HG03025 (cell line): ENCODE data around the gene CAMSAP2.
"Not testable (repeated sequence)": the region's sequence is repeated elsewhere in the genome, so short reads cannot be mapped to it uniquely, and the experiment has no call there.

ENCODE experiments used
- ATAC-seq: cut with Tn5 transposase; IDR thresholded peaks from one replicate; pipeline ENCODE4 v1.9.1; 2021; ENCODE audit warnings: mild to moderate bottlenecking, moderate library complexity; ENCODE audit not compliant: unreplicated experiment, low FRiP score

Gene CAMSAP2

GRCh38 chr1:200737647-200738291, 924 bp upstream of the CAMSAP2 start:
- ATAC-seq, result no peak

DNA sequence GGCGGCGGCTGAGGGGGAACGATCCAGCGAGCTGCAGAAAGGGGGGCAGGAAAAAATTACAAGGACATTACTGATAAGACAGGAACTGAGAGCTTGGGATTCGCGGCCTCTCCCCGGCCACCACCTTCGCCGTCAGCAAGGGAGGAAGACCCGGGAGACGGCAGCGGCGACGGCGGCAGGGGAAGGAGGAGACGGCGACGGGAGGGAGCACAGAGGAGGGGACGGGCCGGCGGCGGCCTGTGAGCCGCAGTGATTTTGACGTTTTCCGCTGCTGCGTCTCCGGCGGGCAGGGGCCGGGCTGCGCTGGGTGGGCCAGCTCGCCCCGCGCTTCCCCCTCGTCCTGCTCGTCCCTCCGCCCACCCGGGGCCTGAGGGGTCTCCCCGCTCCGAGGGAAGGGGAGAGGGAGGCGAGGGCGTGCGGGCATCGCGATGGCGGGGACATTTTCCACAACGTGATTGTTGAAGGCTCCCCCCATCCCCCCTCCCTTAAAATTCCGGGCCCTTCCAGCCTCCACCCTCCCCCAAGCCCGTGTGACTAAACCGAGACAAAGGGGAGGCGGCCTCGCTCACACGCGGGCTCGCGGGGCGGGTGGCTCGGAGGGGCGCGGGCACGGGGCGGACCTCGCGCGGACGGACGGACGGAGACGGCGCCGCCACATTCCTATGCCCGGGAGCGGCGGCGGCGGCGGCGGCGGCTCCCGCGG, 407 bp downstream of the CAMSAP2 start:
- peak; percentile 58 for ATAC-seq

DNA sequence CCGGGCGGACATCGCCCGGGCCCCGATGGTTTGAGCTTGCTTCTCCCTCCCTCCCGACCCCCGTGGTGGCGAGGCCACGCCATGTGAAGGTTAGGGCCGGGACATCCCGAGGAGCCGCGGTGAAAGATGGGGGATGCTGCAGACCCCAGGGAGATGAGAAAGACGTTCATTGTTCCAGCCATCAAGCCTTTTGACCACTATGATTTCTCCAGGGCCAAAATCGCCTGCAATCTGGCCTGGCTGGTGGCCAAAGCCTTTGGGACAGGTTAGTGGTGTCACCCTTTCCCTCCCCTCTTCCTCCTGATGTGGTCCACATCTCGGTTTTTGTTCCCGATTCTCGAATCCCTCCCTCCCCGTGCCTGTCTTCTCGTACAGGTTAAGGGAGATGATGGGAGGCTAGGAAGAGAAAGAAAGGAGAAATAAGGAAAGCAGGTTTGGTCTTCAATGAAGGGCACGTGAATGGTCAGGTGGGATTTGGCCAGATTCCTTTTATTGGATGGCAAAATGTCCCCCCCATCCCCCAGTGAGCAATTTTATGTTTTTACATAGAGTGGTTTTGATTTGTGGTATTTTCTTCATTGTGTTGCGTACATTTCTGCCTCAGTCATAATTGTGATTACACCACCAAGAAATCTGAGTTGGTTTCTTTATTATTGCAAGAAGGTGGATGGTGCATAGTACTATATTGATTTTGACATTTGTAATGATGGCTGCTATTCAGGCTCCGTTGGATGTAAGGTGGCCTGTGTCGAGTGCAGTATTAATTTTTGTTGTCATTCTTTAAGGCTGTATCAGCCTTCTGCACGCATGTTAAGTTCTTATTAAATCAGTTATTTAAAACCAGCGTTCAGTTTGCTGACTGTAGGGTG, 1.2 kb downstream of the CAMSAP2 start:
- no peak for ATAC-seq

GRCh38 chr1:200740571-200741208, 2.0 kb downstream of the CAMSAP2 start:
- ATAC-seq, result no peak

DNA sequence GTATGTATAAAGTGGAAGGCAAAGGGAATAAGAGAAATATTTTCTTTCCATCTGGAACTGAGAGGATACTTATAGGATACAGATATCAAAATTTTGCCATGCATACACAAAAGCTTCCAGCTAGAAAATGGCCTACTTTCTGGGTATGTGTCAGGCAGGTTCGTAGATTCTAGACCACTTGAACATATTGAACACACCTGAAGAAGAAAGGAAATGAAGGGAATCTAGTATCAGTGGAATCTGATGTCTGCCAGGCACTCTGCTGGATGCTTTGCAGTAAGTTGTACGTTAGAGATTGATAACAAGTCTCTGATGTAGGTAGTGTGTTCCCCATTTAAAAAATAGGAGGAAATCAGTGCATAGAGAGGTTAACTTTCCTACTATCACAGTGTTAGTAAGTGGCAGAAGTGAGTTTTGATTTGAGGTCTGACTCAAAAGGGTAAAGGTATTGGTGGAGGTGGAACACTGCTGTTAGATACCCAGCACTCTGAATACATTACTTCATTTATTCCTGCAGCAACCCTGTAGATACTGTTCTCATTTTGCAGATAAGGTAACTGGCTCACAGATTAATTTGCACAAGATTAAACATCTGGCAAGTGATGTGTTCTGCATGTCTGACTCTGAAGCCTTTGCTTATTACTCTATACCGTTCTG, 3.0 kb downstream of the CAMSAP2 start:
- ATAC-seq, result no peak

GRCh38 chr1:200744143-200744542, 5.5 kb downstream of the CAMSAP2 start:
- no peak for ATAC-seq

DNA sequence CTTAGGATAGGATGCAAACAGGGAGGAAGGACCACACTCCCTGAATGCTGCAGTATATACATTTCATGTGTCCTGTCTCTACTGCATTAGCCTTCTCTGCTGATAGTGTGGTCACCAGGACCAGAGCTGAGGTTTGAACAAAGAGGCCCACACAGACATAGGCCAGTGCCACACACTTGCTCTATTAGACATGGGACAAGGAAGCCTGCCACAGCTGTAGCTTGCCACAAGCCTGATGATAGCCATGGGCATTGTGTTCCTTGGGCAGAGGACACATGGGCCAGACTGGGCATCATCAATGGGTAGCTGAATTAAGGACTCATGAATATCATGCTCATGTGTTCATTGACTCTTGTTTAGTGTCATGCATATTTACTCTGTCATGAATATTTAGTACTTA, 10.4 kb downstream of the CAMSAP2 start:
- ATAC-seq, result no peak

DNA sequence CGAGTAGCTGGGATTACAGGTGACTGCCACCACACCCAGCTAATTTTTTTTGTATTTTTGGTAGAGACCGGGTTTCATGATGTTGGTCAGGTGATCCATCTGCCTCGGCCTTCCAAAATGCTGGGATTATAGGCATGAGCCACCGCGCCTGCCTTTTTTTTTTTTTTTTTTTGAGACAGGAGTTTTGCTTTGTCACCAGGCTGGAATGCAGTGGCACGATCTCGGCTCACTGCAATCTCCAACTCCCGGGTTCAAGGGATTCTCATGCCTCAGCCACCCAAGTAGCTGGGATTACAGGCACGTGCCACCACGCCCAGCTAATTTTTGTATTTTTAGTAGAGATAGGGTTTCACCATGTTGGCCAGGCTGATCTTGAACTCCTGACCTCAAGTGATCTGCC, 12.1 kb downstream of the CAMSAP2 start:
- not testable (repeated sequence) for ATAC-seq

GRCh38 chr1:200751717-200752116, 13.0 kb downstream of the CAMSAP2 start:
- no peak for ATAC-seq

DNA sequence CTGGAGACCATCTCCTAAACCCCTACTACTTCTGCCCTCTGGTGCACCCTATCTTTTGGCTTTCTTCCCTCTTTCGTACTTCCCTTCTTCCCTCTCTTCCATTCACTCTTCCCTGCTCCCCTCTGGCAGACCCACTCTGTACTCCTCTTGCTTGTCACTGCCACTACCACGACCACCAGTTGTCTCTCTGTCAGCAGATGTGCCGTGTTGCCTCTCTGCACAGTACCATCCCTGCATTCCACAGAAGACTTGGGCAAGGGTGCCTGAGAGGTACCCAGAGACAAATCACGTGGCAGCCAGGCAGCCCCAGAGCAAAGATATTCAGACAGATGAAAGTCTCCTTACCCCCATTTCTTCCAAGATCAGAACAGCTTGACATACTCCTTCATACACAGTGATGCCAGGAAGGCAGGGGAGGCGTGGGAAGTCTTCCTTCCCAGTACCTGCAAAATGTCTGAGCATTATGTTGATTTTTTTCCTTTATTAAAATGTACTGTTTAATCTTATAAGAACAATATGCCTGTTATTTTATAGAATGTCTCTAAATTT, 15.0 kb downstream of the CAMSAP2 start:
- no peak for ATAC-seq

DNA sequence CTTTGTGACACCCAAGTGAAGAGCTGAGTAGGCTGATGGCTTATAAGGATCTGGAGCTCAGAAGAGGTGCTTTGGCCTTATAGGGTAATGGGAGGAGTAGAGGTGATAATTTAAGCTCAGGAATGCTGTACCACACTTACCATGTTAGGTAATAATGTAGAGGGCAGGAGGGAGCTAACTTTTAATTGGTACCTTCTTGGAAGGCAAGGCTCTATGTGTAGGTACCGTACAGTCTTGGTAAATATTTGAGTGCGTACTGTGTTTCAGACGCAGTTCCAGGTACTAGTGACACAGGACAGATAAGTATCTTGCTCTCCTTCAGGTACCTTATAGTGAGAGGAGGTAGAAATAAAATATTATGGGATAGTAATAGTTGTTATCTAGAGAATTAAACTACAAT, 16.8 kb downstream of the CAMSAP2 start:
- no peak for ATAC-seq

DNA sequence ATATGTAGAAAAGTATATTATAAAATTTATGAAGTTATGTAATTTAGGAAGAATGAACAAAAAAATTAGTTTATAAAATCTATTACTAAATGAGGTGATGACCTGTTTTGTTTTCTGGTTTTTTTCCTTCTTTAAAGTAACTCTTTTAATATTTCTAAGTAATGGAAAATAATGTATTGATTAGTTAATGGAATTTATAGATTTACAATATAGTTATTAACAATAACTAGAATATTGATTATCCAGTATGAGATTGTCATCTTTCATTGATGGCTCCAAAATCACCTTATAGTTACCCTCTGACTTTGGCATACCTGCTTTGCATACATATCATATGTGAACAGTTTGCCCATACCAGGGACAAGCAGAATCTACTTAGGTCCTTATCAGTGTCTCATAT, 23.4 kb downstream of the CAMSAP2 start:
- ATAC-seq, result no peak

DNA sequence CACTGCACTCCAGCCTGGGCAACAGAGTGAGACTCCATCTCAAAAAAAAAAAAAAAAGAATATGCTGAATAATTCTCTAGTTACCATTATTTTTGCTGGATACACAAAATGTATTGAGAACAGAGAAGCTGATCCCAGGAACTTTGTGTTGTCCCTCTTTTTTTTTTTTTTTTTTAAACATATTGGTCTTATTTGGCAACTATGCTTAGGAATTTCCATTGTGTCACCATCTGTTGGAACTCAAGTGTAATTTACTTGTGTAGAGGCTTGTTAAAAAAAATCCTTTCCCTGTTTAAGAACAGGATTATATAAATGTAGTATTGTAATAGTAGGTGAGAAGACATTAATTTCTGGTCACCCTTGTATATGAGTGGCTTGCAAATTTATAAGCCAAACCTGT, 28.6 kb downstream of the CAMSAP2 start:
- no peak for ATAC-seq

DNA sequence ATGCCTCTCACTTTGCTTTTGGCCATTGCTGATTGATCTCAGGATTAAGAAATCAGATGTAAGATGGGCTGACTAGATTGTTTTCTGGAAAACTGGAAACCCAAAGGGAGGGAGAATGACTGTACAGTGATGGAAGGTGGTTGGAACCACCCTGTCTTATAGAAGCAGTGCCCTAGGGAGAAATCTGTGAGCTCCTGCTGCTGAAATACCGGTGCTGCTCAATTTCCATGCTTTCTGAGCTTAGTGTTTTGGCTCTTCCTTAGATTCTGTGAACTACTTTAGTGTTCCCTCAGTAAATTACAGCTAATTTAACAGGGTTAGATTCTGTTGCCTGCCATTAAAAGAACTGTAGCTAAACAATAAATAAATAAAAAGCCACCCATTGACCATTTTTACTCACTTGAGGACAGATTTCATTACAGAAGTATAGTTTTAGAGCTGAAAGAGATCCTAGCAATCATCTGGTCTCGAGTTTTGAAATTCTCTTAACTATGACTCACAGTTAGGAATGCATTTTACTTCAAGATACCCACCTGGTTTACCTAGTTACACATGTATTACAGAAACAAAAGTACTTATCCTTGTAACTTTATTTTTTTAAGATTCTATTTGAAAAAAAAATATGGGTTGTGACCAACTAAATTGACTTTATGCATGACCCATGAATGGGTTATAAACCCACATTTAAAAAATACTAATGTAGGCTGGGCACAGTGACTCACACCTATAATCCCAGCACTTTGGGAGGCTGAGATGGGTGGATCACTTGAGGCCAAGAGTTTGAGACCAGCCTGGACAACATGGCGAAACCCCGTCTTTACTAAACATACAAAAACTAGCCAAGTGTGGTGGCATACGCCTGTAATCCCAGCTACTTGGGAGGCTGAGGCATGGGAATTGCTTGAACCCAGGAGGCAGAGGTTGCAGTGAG, 33.2 kb downstream of the CAMSAP2 start:
- ATAC-seq, result no peak

DNA sequence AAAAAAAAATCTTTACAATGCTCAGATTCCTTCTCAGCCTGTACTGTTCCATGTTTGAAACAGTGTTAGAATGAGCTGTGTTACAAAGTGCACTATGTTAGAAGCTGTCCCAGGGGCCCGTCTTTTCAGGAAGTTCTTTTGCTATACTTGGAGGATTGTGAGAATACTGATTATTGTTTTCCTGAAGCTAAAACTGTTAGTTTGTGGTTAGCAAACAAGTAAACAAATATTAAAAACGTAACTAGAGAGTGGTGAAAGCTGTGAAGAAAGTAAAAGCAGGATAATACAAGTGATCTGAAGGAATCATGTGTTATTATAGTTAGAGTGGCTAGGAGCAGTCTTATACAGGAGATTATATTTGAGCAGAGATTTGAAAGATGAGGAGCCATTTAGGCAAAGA, 35.6 kb downstream of the CAMSAP2 start:
- ATAC-seq, result no peak

DNA sequence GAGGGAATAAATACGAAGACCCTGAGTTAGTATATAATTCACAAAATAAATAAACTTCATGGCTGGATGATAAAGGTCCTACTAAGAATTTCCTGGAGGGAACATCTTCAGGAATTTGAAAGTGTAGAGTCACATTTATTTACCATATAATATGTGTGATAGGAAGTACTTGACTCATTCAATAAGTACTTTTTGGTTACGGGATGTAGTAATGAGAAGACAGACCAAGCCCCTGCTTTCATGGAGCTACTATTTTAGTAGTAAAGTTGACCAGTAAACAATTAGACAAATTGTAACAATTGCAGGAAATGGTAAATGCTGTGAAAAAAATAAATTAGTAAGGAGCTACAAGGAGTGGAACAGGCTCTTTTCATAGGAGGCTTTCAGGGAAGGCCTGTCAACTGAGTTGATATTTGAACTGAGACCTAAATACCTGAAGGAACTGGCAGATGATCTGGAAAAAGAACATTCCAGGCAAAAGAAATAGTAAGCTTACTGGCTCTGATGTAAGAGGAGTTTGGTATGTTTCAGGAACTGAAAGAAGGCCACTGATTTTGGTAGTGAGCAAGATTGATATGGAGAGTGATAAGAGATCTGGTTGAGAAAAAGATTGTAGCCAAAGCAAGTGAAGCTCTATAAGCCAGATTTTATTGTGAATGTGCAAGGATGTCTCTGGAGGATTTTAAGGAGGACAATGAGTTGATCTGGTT, 36.2 kb downstream of the CAMSAP2 start:
- ATAC-seq, result no peak

- ATAC-seq, result no peak
Observed at GRCh38 chr1:200775850-200776249, 37.2 kb downstream of the CAMSAP2 start.

- ATAC-seq, result no peak
Observed at GRCh38 chr1:200776949-200777348, 38.3 kb downstream of the CAMSAP2 start.
